GM12864 (cell line): ENCODE measurements around the gene KIF18B.
A peak's percentile ranks its signal among the peaks of the same experiment; 100 is the strongest.

Experiments
- DNase-seq: peaks from one replicate; pipeline ENCODE4 v3.0.0-alpha.2; 2011; ENCODE audit warnings: low read depth
- H3K4me3 ChIP-seq: 2 replicates; pipeline ENCODE4 v1.5.1; 2011; ENCODE audit warnings: mild to moderate bottlenecking, low read depth, low read length, control low read depth
- CTCF ChIP-seq: IDR thresholded peaks from 2 replicates; pipeline ENCODE4 v1.5.1; 2011; ENCODE audit warnings: low read depth, mild to moderate bottlenecking, moderate library complexity, low read length, control low read depth, inconsistent platforms; ENCODE audit errors: missing control alignments

KIF18B gene

GRCh38 chr17:44977814-44978550 is 30.4 kb upstream of the KIF18B start:
- H3K4me3 ChIP-seq = no peak overlapping the region
- no peak for TF ChIP-seq CTCF
- DNase-seq = no peak

- no peak for DNase-seq
- H3K4me3 ChIP-seq = no peak overlapping the region
- peak; percentile 11 for TF ChIP-seq CTCF
Measured at GRCh38 chr17:44977065-44977464, 29.5 kb upstream of the KIF18B start.

GRCh38 chr17:44976206-44976605 is 28.6 kb upstream of the KIF18B start:
- H3K4me3 ChIP-seq = no peak overlapping the region
- no peak for DNase-seq
- no peak for TF ChIP-seq CTCF

GRCh38 chr17:44972953-44973352 is 25.4 kb upstream of the KIF18B start:
- DNase-seq = no peak
- no peak for TF ChIP-seq CTCF
- no peak overlapping the region for H3K4me3 ChIP-seq

- DNase-seq = no peak
- H3K4me3 ChIP-seq = no peak overlapping the region
- no peak for TF ChIP-seq CTCF
Measured at GRCh38 chr17:44971776-44972483, 24.4 kb upstream of the KIF18B start.

GRCh38 chr17:44970136-44970741 is 22.7 kb upstream of the KIF18B start:
- H3K4me3 ChIP-seq = peak overlapping the region; percentile 37
- no peak for TF ChIP-seq CTCF
- no peak for DNase-seq
